ENCODE data around the gene EYS. TPM values are rescaled to one million over a fixed set of nuclear protein-coding genes. Genes with fewer than 3 reads are reported as not detected.
"Not testable (repeated sequence)": the region's sequence is repeated elsewhere in the genome, so short reads cannot be mapped to it uniquely, and the experiment has no call there.

The EYS gene
- polyA plus RNA-seq, 1 of the 3 experiments (the other 2 are of a cell fraction) = 0.05 TPM

DNA sequence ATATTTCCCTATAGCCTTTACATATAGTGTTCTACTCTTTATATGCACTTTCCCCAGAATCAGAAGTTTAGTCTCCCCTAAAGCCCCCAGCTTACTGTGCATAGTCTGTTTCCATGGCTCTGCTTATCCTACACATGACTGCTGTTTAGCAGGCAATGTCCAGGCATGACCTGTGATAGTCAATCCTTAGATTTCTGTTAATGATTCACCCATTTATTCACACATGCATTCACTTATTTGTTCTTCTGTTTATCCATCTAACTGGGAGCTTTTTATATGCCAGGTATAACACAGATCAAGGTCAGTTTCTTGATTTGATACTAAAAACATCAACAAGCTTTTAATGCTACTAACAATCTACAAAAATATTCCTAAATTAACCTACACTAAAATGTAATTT lies 1770.6 kb downstream of the EYS start:
- no peaks in the 10 kb centered on the region for H3K4me1 ChIP-seq (ENCODE audit: control insufficient read depth in 1 of 2, insufficient read depth in 2 of 2, low read depth in 1 of 2, low read length in 1 of 2)
- no peaks in the 10 kb centered on the region for H3K36me3 ChIP-seq (replicated peaks in 1 of 2; ENCODE audit: control insufficient read depth in 1 of 2, insufficient read depth in 2 of 2, low read length in 1 of 2)
- no peak for DNase-seq
- ChIA-PET CTCF (no interaction called here), POLR2A (no interaction called here)
- H3F3A ChIP-seq (replicated peaks; ENCODE audit: insufficient read depth) = no peaks in the 10 kb centered on the region
- no peaks in the 10 kb centered on the region for H3K79me2 ChIP-seq (ENCODE audit: insufficient read depth)
- no peak overlapping the region for H3K4me2 ChIP-seq
- no peaks in the 10 kb centered on the region for H3K9me2 ChIP-seq
- no peak overlapping the region for H2AFZ ChIP-seq (ENCODE audit: low read depth)
- H4K20me1 ChIP-seq (ENCODE audit: insufficient read depth) = no peaks in the 10 kb centered on the region
- H3K27ac ChIP-seq (ENCODE audit: low read depth in 2 of 2, low read length in 1 of 2) = no peak overlapping the region
- H3K9me3 ChIP-seq = no peaks in the 10 kb centered on the region
- H3K9ac ChIP-seq = no peak overlapping the region
- no peaks in the 10 kb centered on the region for H3K27me3 ChIP-seq (ENCODE audit: insufficient read depth)
- no peak overlapping the region for H3K4me3 ChIP-seq (ENCODE audit: low read depth in 2 of 2, low read length in 1 of 2)
- no peak for TF ChIP-seq NFIC (IDR thresholded peaks at IDR 0.05; ENCODE audit: borderline replicate concordance)
- TF ChIP-seq TCF12 (IDR thresholded peaks at IDR 0.05) = no peak
- no peak for TF ChIP-seq GABPA (IDR thresholded peaks at IDR 0.05; ENCODE audit: low read depth)
- TF ChIP-seq, protein P1, sequence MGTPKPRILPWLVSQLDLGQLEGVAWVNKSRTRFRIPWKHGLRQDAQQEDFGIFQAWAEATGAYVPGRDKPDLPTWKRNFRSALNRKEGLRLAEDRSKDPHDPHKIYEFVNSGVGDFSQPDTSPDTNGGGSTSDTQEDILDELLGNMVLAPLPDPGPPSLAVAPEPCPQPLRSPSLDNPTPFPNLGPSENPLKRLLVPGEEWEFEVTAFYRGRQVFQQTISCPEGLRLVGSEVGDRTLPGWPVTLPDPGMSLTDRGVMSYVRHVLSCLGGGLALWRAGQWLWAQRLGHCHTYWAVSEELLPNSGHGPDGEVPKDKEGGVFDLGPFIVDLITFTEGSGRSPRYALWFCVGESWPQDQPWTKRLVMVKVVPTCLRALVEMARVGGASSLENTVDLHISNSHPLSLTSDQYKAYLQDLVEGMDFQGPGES (IDR thresholded peaks at IDR 0.05; ENCODE audit: low read depth, low read length) = no peak
- TF ChIP-seq RCOR1 (IDR thresholded peaks at IDR 0.05; ENCODE audit: low read length) = no peak
- TF ChIP-seq NRF1 (IDR thresholded peaks at IDR 0.05; ENCODE audit: low read depth, low read length) = no peak
- TF ChIP-seq ELF1 (IDR thresholded peaks at IDR 0.05) = no peak

DNA sequence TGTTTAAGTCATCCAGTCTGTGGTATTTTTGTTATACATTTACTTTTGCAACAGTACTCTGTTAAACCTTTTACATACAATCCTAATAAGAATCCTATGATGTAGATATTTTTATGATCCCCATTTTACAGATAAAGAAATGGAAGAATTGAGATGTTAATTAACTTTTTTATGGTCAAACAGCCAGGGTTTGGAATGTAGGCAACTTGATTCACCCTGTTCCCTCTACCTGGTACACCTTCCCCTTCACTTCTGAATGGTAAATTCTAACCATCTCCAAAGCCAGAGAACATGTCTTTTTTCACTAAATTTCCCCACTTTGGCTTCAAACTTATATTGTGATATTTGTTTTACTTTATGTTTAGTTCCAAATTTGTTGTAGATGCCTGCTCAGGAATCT lies 1771.3 kb downstream of the EYS start:
- Histone ChIP-seq H3K4me3 (ENCODE audit: low read depth in 2 of 2, low read length in 1 of 2) (no peak overlapping the region), H3K27ac (ENCODE audit: low read depth in 2 of 2, low read length in 1 of 2) (no peak overlapping the region), H2AFZ (ENCODE audit: low read depth) (no peak overlapping the region), H3K4me2 (no peak overlapping the region), H3K9me2 (no peaks in the 10 kb centered on the region), H3K4me1 (ENCODE audit: control insufficient read depth in 1 of 2, insufficient read depth in 2 of 2, low read depth in 1 of 2, low read length in 1 of 2) (no peaks in the 10 kb centered on the region), H3K9me3 (no peaks in the 10 kb centered on the region), H3K36me3 (replicated peaks in 1 of 2; ENCODE audit: control insufficient read depth in 1 of 2, insufficient read depth in 2 of 2, low read length in 1 of 2) (no peaks in the 10 kb centered on the region), H4K20me1 (ENCODE audit: insufficient read depth) (no peaks in the 10 kb centered on the region), H3K27me3 (ENCODE audit: insufficient read depth) (no peaks in the 10 kb centered on the region), H3K79me2 (ENCODE audit: insufficient read depth) (no peaks in the 10 kb centered on the region), H3K9ac (no peak overlapping the region), H3F3A (replicated peaks; ENCODE audit: insufficient read depth) (no peaks in the 10 kb centered on the region)
- CTCF ChIA-PET = no interaction called here
- no peak for DNase-seq
- POLR2A ChIA-PET = no interaction called here
- TF ChIP-seq MEF2A (IDR thresholded peaks at IDR 0.05; ENCODE audit: borderline replicate concordance, low read depth) (no peak), RXRA (IDR thresholded peaks at IDR 0.05; ENCODE audit: borderline replicate concordance, low read depth) (no peak), GABPA (IDR thresholded peaks at IDR 0.05; ENCODE audit: low read depth) (no peak), YY1 (IDR thresholded peaks at IDR 0.05; ENCODE audit: low read depth) (no peak), GATA2 (CRISPR knock-in tag; IDR thresholded peaks at IDR 0.05) (no peak), TAF1 (IDR thresholded peaks at IDR 0.05; ENCODE audit: borderline replicate concordance, low read depth, low read length) (no peak)
- TF ChIP-seq, protein P2, sequence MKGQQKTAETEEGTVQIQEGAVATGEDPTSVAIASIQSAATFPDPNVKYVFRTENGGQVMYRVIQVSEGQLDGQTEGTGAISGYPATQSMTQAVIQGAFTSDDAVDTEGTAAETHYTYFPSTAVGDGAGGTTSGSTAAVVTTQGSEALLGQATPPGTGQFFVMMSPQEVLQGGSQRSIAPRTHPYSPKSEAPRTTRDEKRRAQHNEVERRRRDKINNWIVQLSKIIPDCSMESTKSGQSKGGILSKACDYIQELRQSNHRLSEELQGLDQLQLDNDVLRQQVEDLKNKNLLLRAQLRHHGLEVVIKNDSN (IDR thresholded peaks at IDR 0.05; ENCODE audit: borderline replicate concordance, low read depth) = no peak
- TF ChIP-seq, protein P3, sequence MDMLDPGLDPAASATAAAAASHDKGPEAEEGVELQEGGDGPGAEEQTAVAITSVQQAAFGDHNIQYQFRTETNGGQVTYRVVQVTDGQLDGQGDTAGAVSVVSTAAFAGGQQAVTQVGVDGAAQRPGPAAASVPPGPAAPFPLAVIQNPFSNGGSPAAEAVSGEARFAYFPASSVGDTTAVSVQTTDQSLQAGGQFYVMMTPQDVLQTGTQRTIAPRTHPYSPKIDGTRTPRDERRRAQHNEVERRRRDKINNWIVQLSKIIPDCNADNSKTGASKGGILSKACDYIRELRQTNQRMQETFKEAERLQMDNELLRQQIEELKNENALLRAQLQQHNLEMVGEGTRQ (IDR thresholded peaks at IDR 0.05; ENCODE audit: borderline replicate concordance, low read depth, low read length) = no peak
- TF ChIP-seq, protein P1 (IDR thresholded peaks at IDR 0.05; ENCODE audit: low read depth, low read length) = no peak
- TF ChIP-seq, protein P4, sequence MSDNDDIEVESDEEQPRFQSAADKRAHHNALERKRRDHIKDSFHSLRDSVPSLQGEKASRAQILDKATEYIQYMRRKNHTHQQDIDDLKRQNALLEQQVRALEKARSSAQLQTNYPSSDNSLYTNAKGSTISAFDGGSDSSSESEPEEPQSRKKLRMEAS (IDR thresholded peaks at IDR 0.05; ENCODE audit: low read depth) = no peak

DNA sequence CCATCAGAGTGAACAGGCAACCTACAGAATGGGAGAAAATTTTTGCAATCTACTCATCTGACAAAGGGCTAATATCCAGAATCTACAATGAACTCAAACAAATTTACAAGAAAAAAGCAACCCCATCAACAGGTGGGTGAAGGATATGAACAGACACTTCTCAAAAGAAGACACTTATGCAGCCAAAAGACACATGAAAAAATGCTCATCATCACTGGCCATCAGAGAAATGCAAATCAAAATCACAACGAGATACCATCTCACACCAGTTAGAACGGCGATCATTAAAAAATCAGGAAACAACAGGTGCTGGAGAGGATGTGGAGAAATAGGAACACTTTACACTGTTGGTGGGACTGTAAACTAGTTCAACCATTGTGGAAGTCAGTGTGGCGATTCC lies 1773.1 kb downstream of the EYS start:
- POLR2A ChIA-PET; H2AFZ ChIP-seq (ENCODE audit: low read depth); DNase-seq; H3K9me3 ChIP-seq; H3K4me2 ChIP-seq; H3K4me3 ChIP-seq (ENCODE audit: low read depth in 2 of 2, low read length in 1 of 2); H3K36me3 ChIP-seq (replicated peaks in 1 of 2; ENCODE audit: control insufficient read depth in 1 of 2, insufficient read depth in 2 of 2, low read length in 1 of 2); H3K9me2 ChIP-seq; H3K79me2 ChIP-seq (ENCODE audit: insufficient read depth); H3K27me3 ChIP-seq (ENCODE audit: insufficient read depth); H3F3A ChIP-seq (replicated peaks; ENCODE audit: insufficient read depth); CTCF ChIA-PET; H3K9ac ChIP-seq; H4K20me1 ChIP-seq (ENCODE audit: insufficient read depth); H3K4me1 ChIP-seq (ENCODE audit: control insufficient read depth in 1 of 2, insufficient read depth in 2 of 2, low read depth in 1 of 2, low read length in 1 of 2); H3K27ac ChIP-seq (ENCODE audit: low read depth in 2 of 2, low read length in 1 of 2): not testable (repeated sequence)
- 65% methylated on average over 4 of the region's 4 CpGs for WGBS (ENCODE audit: low lambda C conversion rate)

Data from SK-N-SH (cell line).